GM23338 (cell line): ENCODE results near the gene MINDY3. TPM values are rescaled to one million over a fixed set of nuclear protein-coding genes. Genes with fewer than 3 reads are reported as not detected.

Experiments used
- ATAC-seq: fragments of 200-7000 bp; cut with Tn5 transposase; 3 replicates; pipeline ENCODE4 v1.9.1; 2020
- DNase-seq: peaks from one replicate; pipeline ENCODE4 v3.0.0-alpha.2; 2015; ENCODE audit warnings: low spot score
- H2AFZ ChIP-seq: fragments of 200-600 bp; sonication (generic); 2 replicates; pipeline ENCODE4 v1.8.0; 2016; ENCODE audit warnings: antibody characterized with exemption, mild to moderate bottlenecking, moderate library complexity
- H3F3A ChIP-seq: fragments of 200-600 bp; sonication (generic); replicated peaks from 2 replicates; pipeline ENCODE4 v1.8.0; 2017; ENCODE audit warnings: antibody characterized with exemption, mixed run types, low read depth
- H3K27ac ChIP-seq: fragments of 200-600 bp; sonication (generic); 2 replicates; pipeline ENCODE4 v1.6.1; 2016; ENCODE audit warnings: low read depth
- H3K27me3 ChIP-seq: fragments of 200-600 bp; sonication (generic); 2 replicates; pipeline ENCODE4 v1.8.0; 2016; ENCODE audit warnings: mild to moderate bottlenecking, mixed run types, moderate library complexity; ENCODE audit not compliant: insufficient read depth
- H3K36me3 ChIP-seq: fragments of 200-600 bp; sonication (generic); 2 replicates; pipeline ENCODE4 v1.8.0; 2016; ENCODE audit warnings: mild to moderate bottlenecking; ENCODE audit not compliant: insufficient read depth
- H3K4me1 ChIP-seq: fragments of 200-600 bp; sonication (generic); 2 replicates; pipeline ENCODE4 v1.8.0; 2016; ENCODE audit warnings: mild to moderate bottlenecking, moderate library complexity; ENCODE audit not compliant: insufficient read depth
- H3K4me2 ChIP-seq: fragments of 200-600 bp; sonication (generic); 2 replicates; pipeline ENCODE4 v1.7.1; 2017; ENCODE audit warnings: mixed run types
- H3K4me3 ChIP-seq: fragments of 200-600 bp; sonication (generic); 2 replicates; pipeline ENCODE4 v1.6.1; 2016; ENCODE audit warnings: mixed run types
- H3K79me2 ChIP-seq: fragments of 200-600 bp; sonication (generic); replicated peaks from 2 replicates; pipeline ENCODE4 v1.8.0; 2017; ENCODE audit warnings: mild to moderate bottlenecking; ENCODE audit not compliant: insufficient read depth
- H3K9me2 ChIP-seq: fragments of 200-600 bp; sonication (generic); 2 replicates; pipeline ENCODE4 v1.8.0; 2017; ENCODE audit not compliant: insufficient read depth
- H4K20me1 ChIP-seq: fragments of 200-600 bp; sonication (generic); replicated peaks from 2 replicates; pipeline ENCODE4 v1.8.0; 2017; ENCODE audit warnings: mild to moderate bottlenecking; ENCODE audit not compliant: insufficient read depth
- H3K27ac Mint-ChIP-seq: 2 replicates; pipeline ENCODE4 v1.8.0; 2020; ENCODE audit warnings: inconsistent platforms, mild to moderate bottlenecking, moderate library complexity, mixed read lengths
- H3K27me3 Mint-ChIP-seq: 3 replicates; pipeline ENCODE4 v1.8.0; 2022; ENCODE audit warnings: low read depth, mild to moderate bottlenecking, moderate library complexity, mixed read lengths, inconsistent platforms; ENCODE audit not compliant: insufficient read depth, poor library complexity
- H3K36me3 Mint-ChIP-seq: 3 replicates; pipeline ENCODE4 v1.8.0; 2021; ENCODE audit warnings: low read depth, mild to moderate bottlenecking, inconsistent platforms, moderate library complexity, mixed read lengths
- H3K4me1 Mint-ChIP-seq: 3 replicates; pipeline ENCODE4 v1.8.0; 2020; ENCODE audit warnings: mild to moderate bottlenecking, inconsistent platforms, mixed read lengths
- H3K4me3 Mint-ChIP-seq: 3 replicates; pipeline ENCODE4 v1.8.0; 2021; ENCODE audit warnings: moderate library complexity, mild to moderate bottlenecking, inconsistent platforms, mixed read lengths
- H3K9me3 Mint-ChIP-seq: 3 replicates; pipeline ENCODE4 v1.8.0; 2020; ENCODE audit warnings: moderate library complexity, mild to moderate bottlenecking, inconsistent platforms, mixed read lengths
- CREB1 ChIP-seq: fragments of 250-450 bp; sonication (Bioruptor Pico); IDR thresholded peaks from 2 replicates; pipeline ENCODE4 v1.5.0; 2020; ENCODE audit warnings: low read depth, mild to moderate bottlenecking, moderate library complexity
- CTCF ChIP-seq, 2 experiments: fragments of 200-600 bp in 1 of 2; sonication (generic) in 1 of 2; conservative IDR thresholded peaks; 2 replicates each; pipeline versions ENCODE4 v1.5.1 to v1.6.1; 2016 to 2017; ENCODE audit warnings: antibody characterized with exemption in 2 of 2, low read depth in 2 of 2, mild to moderate bottlenecking in 2 of 2, moderate library complexity in 1 of 2
- ETS1 ChIP-seq: IDR thresholded peaks from 2 replicates; pipeline ENCODE4 v1.6.1; 2016; ENCODE audit warnings: antibody characterized with exemption
- EZH2 ChIP-seq: fragments of 200-600 bp; sonication (generic); IDR thresholded peaks from one replicate; pipeline ENCODE4 v1.8.0; 2017; ENCODE audit warnings: antibody characterized with exemption, mild to moderate bottlenecking, low read depth; ENCODE audit not compliant: unreplicated experiment
- EZH2phosphoT487 ChIP-seq: fragments of 200-600 bp; sonication (generic); IDR thresholded peaks from one replicate; pipeline ENCODE4 v1.8.1; 2018; ENCODE audit warnings: antibody characterized with exemption; ENCODE audit not compliant: unreplicated experiment
- NANOG ChIP-seq: IDR thresholded peaks from 2 replicates; pipeline ENCODE4 v1.6.1; 2016; ENCODE audit warnings: antibody characterized with exemption, borderline replicate concordance
- STAT1 ChIP-seq: IDR thresholded peaks from one replicate; pipeline ENCODE4 v1.6.1; 2016; ENCODE audit warnings: antibody characterized with exemption; ENCODE audit not compliant: unreplicated experiment
- ZNF114 ChIP-seq: fragments of 250-450 bp; sonication (Bioruptor Pico); IDR thresholded peaks from 2 replicates; pipeline ENCODE4 v1.5.0; 2020; ENCODE audit warnings: mild to moderate bottlenecking, moderate library complexity
- ZNF331 ChIP-seq: fragments of 250-450 bp; sonication (Bioruptor Pico); IDR thresholded peaks from 2 replicates; pipeline ENCODE4 v1.5.0; 2020; ENCODE audit warnings: low read depth, mild to moderate bottlenecking, moderate library complexity
- polyA plus RNA-seq: library from polyadenylated mRNA; unstranded; fragments of >200 nt; fragmentation: Nextera tagmentation; extraction: Ambion mirVana; gene quantifications from 2 replicates; pipeline ENCODE4 v1.2.1, GENCODE V29; 2016
- total RNA-seq: library from RNA; depleted of rRNA; stranded (reverse); fragments of >200 nt; shearing (Covaris generic); gene quantifications from 2 replicates; pipeline ENCODE4 v1.2.3, GENCODE V29; 2014
- TF ChIP-seq, protein P1 (sequence below): IDR thresholded peaks from one replicate; pipeline ENCODE4 v1.6.1; 2018; ENCODE audit warnings: antibody characterized with exemption; ENCODE audit not compliant: unreplicated experiment

Gene MINDY3
- total and polyA plus RNA-seq, 2 experiments from 2014 or later, result 10.2 to 13.6 TPM

GRCh38 chr10:15780353-15781135 is 79.8 kb downstream of the MINDY3 start:
- Histone ChIP-seq H2AFZ (no peak overlapping the region), H4K20me1 (no peaks in the 10 kb centered on the region), H3K36me3 (no peaks in the 10 kb centered on the region; the same call in 1 of the 2 replicates), H3K27me3 (no peaks in the 10 kb centered on the region), H3K27ac (no peak overlapping the region), H3K4me2 (no peak overlapping the region), H3K4me3 (no peak overlapping the region), H3F3A (no peaks in the 10 kb centered on the region), H3K79me2 (no peaks in the 10 kb centered on the region), H3K9me2 (no peaks in the 10 kb centered on the region), H3K4me1 (0 out of 2 replicates have a peak, but pooled peaks cover 15% of the 10 kb centered on the region)
- no peaks in the 10 kb centered on the region for H3K27me3 Mint-ChIP-seq
- no peak for TF ChIP-seq NANOG
- no peak for TF ChIP-seq EZH2phosphoT487
- no peak for TF ChIP-seq ZNF114 (CRISPR knock-in tag)
- no peak for TF ChIP-seq EZH2
- TF ChIP-seq CTCF (conservative IDR thresholded peaks at IDR 0.05; ENCODE audit: low read depth in 2 of 2), result no peak
- no peak for TF ChIP-seq STAT1
- no peak for TF ChIP-seq CREB1 (CRISPR knock-in tag)
- H3K4me3 Mint-ChIP-seq, result no peak overlapping the region
- peaks cover 20% of the 10 kb centered on the region for H3K4me1 Mint-ChIP-seq
- peaks cover 15% of the 10 kb centered on the region; the same call in 2 of the 3 replicates for H3K36me3 Mint-ChIP-seq
- peaks cover 4% of the 10 kb centered on the region; the same call in 1 of the 3 replicates for H3K9me3 Mint-ChIP-seq
- ATAC-seq (no peak), DNase-seq (no peak)
- no peak overlapping the region for H3K27ac Mint-ChIP-seq

DNA sequence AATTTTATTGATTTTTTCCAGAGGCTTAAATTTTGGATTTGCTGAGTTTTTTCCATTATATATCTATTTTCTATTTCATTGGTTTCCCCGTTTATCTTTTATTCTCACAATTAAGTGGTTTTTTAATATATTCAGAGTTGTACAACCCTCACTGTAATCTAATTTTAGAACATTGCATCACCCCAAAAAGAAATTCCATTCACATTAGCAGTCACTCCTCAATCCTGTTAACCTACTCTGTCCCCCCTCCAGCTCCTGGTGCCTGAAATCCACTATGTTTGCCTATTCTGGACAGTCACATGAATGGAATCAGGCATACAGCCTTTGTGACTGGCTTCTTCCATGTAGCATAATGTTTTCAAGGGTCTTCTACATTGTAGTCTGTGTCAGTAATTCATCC is 84.8 kb downstream of the MINDY3 start:
- Mint-ChIP-seq H3K36me3 (peaks cover 15% of the 10 kb centered on the region; the same call in 2 of the 3 replicates), H3K27me3 (no peaks in the 10 kb centered on the region), H3K9me3 (peaks cover 6% of the 10 kb centered on the region; the same call in 2 of the 3 replicates), H3K27ac (no peak overlapping the region), H3K4me3 (no peak overlapping the region), H3K4me1 (no peaks in the 10 kb centered on the region)
- Histone ChIP-seq H3K36me3 (no peaks in the 10 kb centered on the region; the same call in 1 of the 2 replicates), H3K4me2 (no peak overlapping the region), H3K27me3 (no peaks in the 10 kb centered on the region), H3F3A (no peaks in the 10 kb centered on the region), H4K20me1 (no peaks in the 10 kb centered on the region), H2AFZ (no peak overlapping the region), H3K27ac (no peak overlapping the region), H3K9me2 (no peaks in the 10 kb centered on the region), H3K79me2 (no peaks in the 10 kb centered on the region), H3K4me1 (no peaks in the 10 kb centered on the region), H3K4me3 (no peak overlapping the region)
- ATAC-seq, result no peak
- DNase-seq, result no peak
- no peak for TF ChIP-seq ETS1
- TF ChIP-seq STAT1, result no peak
- no peak for TF ChIP-seq ZNF114 (CRISPR knock-in tag)
- TF ChIP-seq ZNF331 (CRISPR knock-in tag), result no peak
- TF ChIP-seq CREB1 (CRISPR knock-in tag), result no peak
- TF ChIP-seq EZH2, result no peak
- TF ChIP-seq, protein P1, sequence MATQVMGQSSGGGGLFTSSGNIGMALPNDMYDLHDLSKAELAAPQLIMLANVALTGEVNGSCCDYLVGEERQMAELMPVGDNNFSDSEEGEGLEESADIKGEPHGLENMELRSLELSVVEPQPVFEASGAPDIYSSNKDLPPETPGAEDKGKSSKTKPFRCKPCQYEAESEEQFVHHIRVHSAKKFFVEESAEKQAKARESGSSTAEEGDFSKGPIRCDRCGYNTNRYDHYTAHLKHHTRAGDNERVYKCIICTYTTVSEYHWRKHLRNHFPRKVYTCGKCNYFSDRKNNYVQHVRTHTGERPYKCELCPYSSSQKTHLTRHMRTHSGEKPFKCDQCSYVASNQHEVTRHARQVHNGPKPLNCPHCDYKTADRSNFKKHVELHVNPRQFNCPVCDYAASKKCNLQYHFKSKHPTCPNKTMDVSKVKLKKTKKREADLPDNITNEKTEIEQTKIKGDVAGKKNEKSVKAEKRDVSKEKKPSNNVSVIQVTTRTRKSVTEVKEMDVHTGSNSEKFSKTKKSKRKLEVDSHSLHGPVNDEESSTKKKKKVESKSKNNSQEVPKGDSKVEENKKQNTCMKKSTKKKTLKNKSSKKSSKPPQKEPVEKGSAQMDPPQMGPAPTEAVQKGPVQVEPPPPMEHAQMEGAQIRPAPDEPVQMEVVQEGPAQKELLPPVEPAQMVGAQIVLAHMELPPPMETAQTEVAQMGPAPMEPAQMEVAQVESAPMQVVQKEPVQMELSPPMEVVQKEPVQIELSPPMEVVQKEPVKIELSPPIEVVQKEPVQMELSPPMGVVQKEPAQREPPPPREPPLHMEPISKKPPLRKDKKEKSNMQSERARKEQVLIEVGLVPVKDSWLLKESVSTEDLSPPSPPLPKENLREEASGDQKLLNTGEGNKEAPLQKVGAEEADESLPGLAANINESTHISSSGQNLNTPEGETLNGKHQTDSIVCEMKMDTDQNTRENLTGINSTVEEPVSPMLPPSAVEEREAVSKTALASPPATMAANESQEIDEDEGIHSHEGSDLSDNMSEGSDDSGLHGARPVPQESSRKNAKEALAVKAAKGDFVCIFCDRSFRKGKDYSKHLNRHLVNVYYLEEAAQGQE, result no peak
- TF ChIP-seq EZH2phosphoT487, result no peak
- no peak for TF ChIP-seq CTCF (conservative IDR thresholded peaks at IDR 0.05; ENCODE audit: low read depth in 2 of 2)
